Peyer's patch (tissue), 4 donors: ENCODE data around the gene PPFIBP2. TPM values are rescaled to one million over a fixed set of nuclear protein-coding genes. Genes with fewer than 3 reads are reported as not detected.

Experiments
- DNase-seq, 3 donors: peaks; one replicate each; pipeline ENCODE4 v3.0.0-alpha.2; 2017 to 2019
- H3K27ac ChIP-seq, 4 donors: fragments of 200-600 bp; sonication (generic); one replicate each; pipeline ENCODE4 v1.5.1; 2016 to 2019
- H3K27me3 ChIP-seq, 2 donors: fragments of 200-600 bp; sonication (generic); one replicate each; pipeline ENCODE4 v1.5.1; 2019
- H3K36me3 ChIP-seq, 3 donors: fragments of 200-600 bp; sonication (generic); one replicate each; pipeline ENCODE4 v1.5.1; 2016 to 2019
- H3K4me1 ChIP-seq, 4 donors: fragments of 200-600 bp; sonication (generic); one replicate each; pipeline ENCODE4 v1.5.1; 2016 to 2019
- H3K4me3 ChIP-seq, 4 donors: fragments of 200-600 bp; sonication (generic); 1 replicate in 3 of 4; 2 replicates in 1 of 4; pipeline ENCODE4 v1.5.1; 2016 to 2019; ENCODE audit warnings: mild to moderate bottlenecking in 1 of 4
- H3K9me3 ChIP-seq, 4 donors: fragments of 200-600 bp; sonication (generic); one replicate each; pipeline ENCODE4 v1.5.1; 2016 to 2019; ENCODE audit warnings: mild to moderate bottlenecking in 1 of 4
- POLR2A ChIP-seq, 2 donors: fragments of 450-650 bp; IDR thresholded peaks; one replicate each; pipeline ENCODE4 v1.5.1; 2017; ENCODE audit warnings: antibody characterized with exemption in 2 of 2, mild to moderate bottlenecking in 2 of 2, moderate library complexity in 2 of 2
- total RNA-seq, 4 donors: library from RNA; depleted of rRNA; stranded (reverse); fragments of >200 nt; gene quantifications; one replicate each; pipeline ENCODE4 v1.1.0, GENCODE V29; 2016
- TF ChIP-seq, protein P1 (sequence below), 6 experiments: fragments of 450-650 bp in 4 of 6; fragments of 200-600 bp in 2 of 6; sonication (generic) in 1 of 6; IDR thresholded peaks; one replicate each; pipeline ENCODE4 v1.5.1; 2017 to 2019; ENCODE audit warnings: antibody characterized with exemption in 6 of 6, mild to moderate bottlenecking in 3 of 6, moderate library complexity in 1 of 6

PPFIBP2 gene
- total RNA-seq: 100 to 1,000 TPM in 3 of 4 donors, 10 to 100 TPM in 1; 74.6 to 245 (median 148) TPM

DNA sequence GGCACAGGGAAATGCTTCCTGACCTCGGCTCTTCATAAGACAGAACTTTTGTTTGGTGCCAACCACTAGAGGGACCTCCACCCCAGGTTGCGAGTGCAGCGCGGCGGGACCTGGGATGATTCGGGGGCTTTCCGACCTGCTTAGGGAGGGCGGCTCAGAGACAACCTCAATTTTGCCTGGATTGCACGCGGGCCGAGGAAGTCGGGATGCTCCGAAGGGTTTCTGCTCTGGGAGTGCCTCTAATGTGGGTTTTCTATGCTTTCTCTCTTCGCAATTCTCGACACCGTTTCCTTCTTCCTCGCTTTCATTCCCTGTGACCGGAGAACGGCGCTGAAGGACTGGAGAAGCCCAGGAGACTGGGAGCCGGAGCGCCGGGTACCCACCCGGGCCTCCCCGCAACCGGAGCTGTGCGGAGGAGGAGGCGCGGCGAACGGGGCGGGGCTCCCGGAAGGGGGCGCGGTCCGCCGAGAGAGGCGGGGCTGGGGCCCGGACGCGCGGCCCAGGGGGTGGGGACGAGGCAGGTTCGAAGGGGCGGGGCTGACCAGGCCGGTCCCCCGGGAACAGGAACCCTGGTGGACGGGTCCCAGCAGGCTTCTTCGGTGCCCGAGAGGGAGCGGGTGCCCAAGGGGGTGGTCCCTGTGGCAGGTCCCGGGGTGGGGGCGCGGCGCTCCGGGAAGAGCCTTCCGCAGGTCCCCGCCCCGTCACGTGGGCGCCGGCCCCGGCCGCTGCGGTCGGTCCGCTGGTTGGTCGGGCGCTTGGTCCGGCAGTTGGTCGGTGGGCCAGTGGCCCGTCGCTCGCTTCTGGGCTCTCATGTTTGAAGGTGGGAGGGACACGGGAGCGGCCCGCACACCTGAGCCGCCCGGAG lies at the start of gene PPFIBP2:
PPFIBP2 (plus strand) TSS at position 766 of the 865 bp plus-strand sequence. CDS start 35,477 bp downstream, outside the sequence.
- no peaks in the 10 kb centered on the region for H3K27me3 ChIP-seq
- peak within 1 kb of the TSS; percentile 62 to 86 (median 76) for H3K4me3 ChIP-seq
- no peaks in the 10 kb centered on the region for H3K9me3 ChIP-seq
- peak; percentile 83 to 94 (median 92) for DNase-seq
- peaks cover 0 to 32% (median 16%) of the 10 kb centered on the region in 4 donors for H3K4me1 ChIP-seq
- H3K27ac ChIP-seq: peak within 1 kb of the TSS; percentile 90 to 95 (median 92)
- TF ChIP-seq POLR2A (IDR thresholded peaks at IDR 0.05): peak in 1 of 2 donors; percentile 41
- TF ChIP-seq, protein P1, sequence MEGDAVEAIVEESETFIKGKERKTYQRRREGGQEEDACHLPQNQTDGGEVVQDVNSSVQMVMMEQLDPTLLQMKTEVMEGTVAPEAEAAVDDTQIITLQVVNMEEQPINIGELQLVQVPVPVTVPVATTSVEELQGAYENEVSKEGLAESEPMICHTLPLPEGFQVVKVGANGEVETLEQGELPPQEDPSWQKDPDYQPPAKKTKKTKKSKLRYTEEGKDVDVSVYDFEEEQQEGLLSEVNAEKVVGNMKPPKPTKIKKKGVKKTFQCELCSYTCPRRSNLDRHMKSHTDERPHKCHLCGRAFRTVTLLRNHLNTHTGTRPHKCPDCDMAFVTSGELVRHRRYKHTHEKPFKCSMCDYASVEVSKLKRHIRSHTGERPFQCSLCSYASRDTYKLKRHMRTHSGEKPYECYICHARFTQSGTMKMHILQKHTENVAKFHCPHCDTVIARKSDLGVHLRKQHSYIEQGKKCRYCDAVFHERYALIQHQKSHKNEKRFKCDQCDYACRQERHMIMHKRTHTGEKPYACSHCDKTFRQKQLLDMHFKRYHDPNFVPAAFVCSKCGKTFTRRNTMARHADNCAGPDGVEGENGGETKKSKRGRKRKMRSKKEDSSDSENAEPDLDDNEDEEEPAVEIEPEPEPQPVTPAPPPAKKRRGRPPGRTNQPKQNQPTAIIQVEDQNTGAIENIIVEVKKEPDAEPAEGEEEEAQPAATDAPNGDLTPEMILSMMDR (IDR thresholded peaks at IDR 0.05): peak; percentile 41 to 78 (median 66)
- H3K36me3 ChIP-seq: no peaks in the 10 kb centered on the region

DNA sequence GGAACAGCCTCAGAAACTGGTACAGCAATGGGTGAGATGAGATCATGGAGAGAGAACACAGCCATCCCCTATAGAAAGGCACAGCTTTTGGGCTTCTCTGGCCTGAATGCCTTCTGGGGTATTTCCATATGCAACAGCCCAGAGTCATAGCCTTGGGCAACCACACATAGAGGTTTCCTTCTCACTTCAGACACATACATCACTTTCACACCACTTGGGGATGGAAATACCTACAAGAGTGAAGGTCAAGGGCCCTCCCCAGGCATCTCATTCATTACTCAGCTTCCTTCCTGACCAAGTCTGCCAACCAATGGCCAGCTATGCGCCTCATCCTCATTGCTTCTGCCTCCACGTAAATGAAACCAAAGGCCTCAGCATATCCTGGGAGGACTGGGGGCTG lies 46.1 kb upstream of the PPFIBP2 start:
- H3K36me3 ChIP-seq: no peaks in the 10 kb centered on the region
- H3K27ac ChIP-seq: no peak overlapping the region
- H3K9me3 ChIP-seq: no peaks in the 10 kb centered on the region
- no peak overlapping the region for H3K4me3 ChIP-seq
- no peaks in the 10 kb centered on the region for H3K4me1 ChIP-seq
- no peak for DNase-seq
- no peaks in the 10 kb centered on the region for H3K27me3 ChIP-seq
- no peak for TF ChIP-seq POLR2A (IDR thresholded peaks at IDR 0.05)
- TF ChIP-seq, protein P1 (IDR thresholded peaks at IDR 0.05): no peak

DNA sequence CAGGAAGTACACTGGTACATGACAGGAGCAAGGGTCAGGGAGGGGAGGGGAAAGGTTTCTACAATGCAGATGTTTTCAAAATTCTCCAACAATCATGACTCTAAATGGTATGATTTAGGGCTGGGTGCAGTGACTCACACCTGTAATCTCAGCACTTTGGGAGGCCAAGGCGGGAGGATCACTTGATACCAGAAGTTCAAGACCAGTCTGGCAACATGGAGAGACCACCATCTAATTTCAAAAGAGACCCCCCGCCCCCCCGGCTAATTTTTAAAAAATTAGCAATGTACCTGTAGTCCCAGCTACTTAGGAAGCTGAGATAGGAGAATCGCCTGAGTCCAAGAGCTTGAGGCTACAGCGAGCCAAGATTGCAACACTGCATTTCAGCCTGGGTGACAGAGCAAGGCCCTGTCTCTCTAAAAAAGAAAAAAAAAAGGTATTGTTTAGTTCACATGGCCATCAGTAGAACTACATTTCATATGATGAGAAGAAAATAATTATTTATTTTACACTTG lies 44.4 kb upstream of the PPFIBP2 start:
- no peak for DNase-seq
- H3K27ac ChIP-seq: no peak overlapping the region
- no peak overlapping the region for H3K4me3 ChIP-seq
- no peaks in the 10 kb centered on the region for H3K4me1 ChIP-seq
- no peaks in the 10 kb centered on the region for H3K9me3 ChIP-seq
- TF ChIP-seq POLR2A (IDR thresholded peaks at IDR 0.05): no peak
- TF ChIP-seq, protein P1 (IDR thresholded peaks at IDR 0.05): no peak
- no peaks in the 10 kb centered on the region for H3K36me3 ChIP-seq
- no peaks in the 10 kb centered on the region for H3K27me3 ChIP-seq

DNA sequence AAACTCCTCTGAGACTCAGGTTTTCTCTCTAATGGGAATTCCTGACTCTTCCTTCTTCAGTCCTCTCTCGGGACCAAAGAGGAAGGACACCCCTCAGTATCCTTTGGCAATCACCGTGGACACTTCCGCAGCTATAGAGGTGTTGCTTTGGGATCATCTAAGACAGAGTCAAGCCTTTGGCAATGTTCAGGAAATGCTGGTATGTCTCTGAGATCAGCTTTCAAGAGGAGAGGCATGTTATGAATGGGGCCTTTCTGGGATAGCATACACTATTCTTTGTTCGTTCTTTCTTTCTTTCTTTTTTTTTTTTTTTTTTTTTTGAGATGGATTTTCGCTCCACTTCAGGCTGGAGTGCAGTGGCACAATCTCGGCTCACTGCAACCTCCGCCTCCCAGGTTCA lies 42.7 kb upstream of the PPFIBP2 start:
- Histone ChIP-seq H3K27ac (no peak overlapping the region), H3K4me1 (no peaks in the 10 kb centered on the region), H3K4me3 (no peak overlapping the region), H3K27me3 (no peaks in the 10 kb centered on the region), H3K36me3 (no peaks in the 10 kb centered on the region), H3K9me3 (no peaks in the 10 kb centered on the region)
- no peak for DNase-seq
- TF ChIP-seq, protein P1 (IDR thresholded peaks at IDR 0.05): no peak
- TF ChIP-seq POLR2A (IDR thresholded peaks at IDR 0.05): no peak

DNA sequence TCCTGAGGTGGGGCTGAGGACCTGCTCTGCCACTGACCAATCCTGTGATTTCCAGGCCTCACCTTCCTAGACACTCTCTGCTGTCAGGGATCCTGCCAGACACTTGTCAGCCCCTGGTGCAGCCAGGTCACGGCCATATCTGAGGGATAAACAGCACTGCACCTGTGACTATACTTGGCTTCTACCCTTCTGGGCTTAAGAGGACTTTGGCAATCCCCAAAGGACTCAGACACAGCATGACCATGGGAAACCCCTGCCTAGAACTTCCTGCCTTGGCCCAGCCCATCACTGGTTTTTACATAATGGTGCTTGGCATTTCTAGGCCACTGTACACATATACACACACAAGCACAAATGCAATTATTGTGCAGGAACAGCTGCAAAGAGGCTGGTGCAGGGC lies 40.1 kb upstream of the PPFIBP2 start:
- no peaks in the 10 kb centered on the region for H3K4me1 ChIP-seq

More for the DNA sequence above, 40.1 kb upstream of the PPFIBP2 start:
- no peak overlapping the region for H3K4me3 ChIP-seq
- H3K36me3 ChIP-seq: no peaks in the 10 kb centered on the region
- H3K9me3 ChIP-seq: no peaks in the 10 kb centered on the region
- TF ChIP-seq, protein P1 (IDR thresholded peaks at IDR 0.05): no peak
- TF ChIP-seq POLR2A (IDR thresholded peaks at IDR 0.05): no peak
- DNase-seq: peak in 1 of 3 donors; percentile 20
- H3K27ac ChIP-seq: no peak overlapping the region
- no peaks in the 10 kb centered on the region for H3K27me3 ChIP-seq
